ENCODE results near the gene C20orf204.

DNA sequence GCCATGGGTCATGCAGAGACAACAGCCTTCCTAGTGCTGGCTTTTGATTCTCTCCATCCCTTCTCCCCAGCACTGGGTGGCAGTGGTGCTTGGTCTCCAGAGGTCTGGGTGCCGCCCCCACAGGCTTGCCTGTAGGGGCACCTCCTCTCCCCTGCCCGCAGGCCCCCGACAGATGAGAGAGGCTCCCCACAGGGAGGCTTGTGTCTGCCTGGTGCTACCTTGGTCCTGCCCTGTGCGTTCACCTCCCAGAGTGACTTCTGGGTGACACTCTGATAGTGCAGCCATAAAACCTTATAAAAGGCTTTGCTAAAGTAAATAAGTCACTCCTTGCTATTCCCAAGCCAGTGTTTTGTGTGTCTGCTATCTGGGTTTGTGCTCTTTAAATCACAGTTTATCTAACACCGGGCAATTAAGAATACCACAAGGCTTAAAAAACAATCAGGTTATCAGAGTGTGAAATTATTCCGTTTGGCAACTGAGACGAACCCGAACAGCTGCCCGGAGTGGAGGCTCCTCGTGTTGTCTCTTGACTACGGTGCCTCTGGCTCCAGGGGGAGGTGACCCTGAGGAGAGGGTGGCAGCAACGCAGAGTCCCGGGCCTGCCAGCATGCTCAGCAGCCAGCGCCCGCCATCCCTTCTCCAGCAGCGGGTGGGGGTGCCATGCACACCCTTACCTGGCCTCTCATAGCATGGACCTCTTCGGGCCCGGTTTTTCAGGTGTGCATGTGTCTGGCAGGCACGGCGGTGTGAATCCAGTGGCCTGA is 5.4 kb upstream of the C20orf204 start:
- TF ChIP-seq, protein P1, sequence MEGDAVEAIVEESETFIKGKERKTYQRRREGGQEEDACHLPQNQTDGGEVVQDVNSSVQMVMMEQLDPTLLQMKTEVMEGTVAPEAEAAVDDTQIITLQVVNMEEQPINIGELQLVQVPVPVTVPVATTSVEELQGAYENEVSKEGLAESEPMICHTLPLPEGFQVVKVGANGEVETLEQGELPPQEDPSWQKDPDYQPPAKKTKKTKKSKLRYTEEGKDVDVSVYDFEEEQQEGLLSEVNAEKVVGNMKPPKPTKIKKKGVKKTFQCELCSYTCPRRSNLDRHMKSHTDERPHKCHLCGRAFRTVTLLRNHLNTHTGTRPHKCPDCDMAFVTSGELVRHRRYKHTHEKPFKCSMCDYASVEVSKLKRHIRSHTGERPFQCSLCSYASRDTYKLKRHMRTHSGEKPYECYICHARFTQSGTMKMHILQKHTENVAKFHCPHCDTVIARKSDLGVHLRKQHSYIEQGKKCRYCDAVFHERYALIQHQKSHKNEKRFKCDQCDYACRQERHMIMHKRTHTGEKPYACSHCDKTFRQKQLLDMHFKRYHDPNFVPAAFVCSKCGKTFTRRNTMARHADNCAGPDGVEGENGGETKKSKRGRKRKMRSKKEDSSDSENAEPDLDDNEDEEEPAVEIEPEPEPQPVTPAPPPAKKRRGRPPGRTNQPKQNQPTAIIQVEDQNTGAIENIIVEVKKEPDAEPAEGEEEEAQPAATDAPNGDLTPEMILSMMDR (IDR thresholded peaks at IDR 0.05) = no peak
- TF ChIP-seq POLR2AphosphoS5 (IDR thresholded peaks at IDR 0.05) = no peak

Measured in esophagus muscularis mucosa (tissue), 3 donors.